Smooth muscle cell (in vitro differentiated cells): ENCODE measurements around the gene CCND2. TPM values are rescaled to one million over a fixed set of nuclear protein-coding genes. Genes with fewer than 3 reads are reported as not detected.

Experiments used
- DNase-seq: peaks from one replicate; lab custom pipeline; 2025; ENCODE audit not compliant: unreplicated experiment; lab: John Stamatoyannopoulos, UW
- H2AFZ ChIP-seq: fragments of 200-600 bp; sonication (generic); 2 replicates; pipeline ENCODE4 v1.6.0; 2016; ENCODE audit warnings: antibody characterized with exemption, low read depth, mild to moderate bottlenecking
- H3F3A ChIP-seq: fragments of 200-600 bp; sonication (generic); 2 replicates; pipeline ENCODE4 v1.6.0; 2017; ENCODE audit warnings: antibody characterized with exemption, low read depth
- H3K27ac ChIP-seq: fragments of 200-600 bp; sonication (generic); 2 replicates; pipeline ENCODE4 v1.5.1; 2016; ENCODE audit warnings: low read depth, mild to moderate bottlenecking
- H3K27me3 ChIP-seq: fragments of 200-600 bp; sonication (generic); 2 replicates; pipeline ENCODE4 v1.6.1; 2016; ENCODE audit warnings: low read depth, mild to moderate bottlenecking
- H3K36me3 ChIP-seq: fragments of 200-600 bp; sonication (generic); 2 replicates; pipeline ENCODE4 v1.5.1; 2016; ENCODE audit warnings: low read depth
- H3K4me1 ChIP-seq: fragments of 200-600 bp; sonication (generic); 2 replicates; pipeline ENCODE4 v1.5.1; 2016; ENCODE audit warnings: low read depth
- H3K4me2 ChIP-seq: fragments of 200-600 bp; sonication (generic); 2 replicates; pipeline ENCODE4 v1.6.0; 2016; ENCODE audit warnings: mild to moderate bottlenecking
- H3K4me3 ChIP-seq: fragments of 200-600 bp; sonication (generic); 2 replicates; pipeline ENCODE4 v1.5.1; 2016; ENCODE audit warnings: mild to moderate bottlenecking
- H3K79me2 ChIP-seq: fragments of 200-600 bp; sonication (generic); 2 replicates; pipeline ENCODE4 v1.6.0; 2016; ENCODE audit warnings: low read depth, mild to moderate bottlenecking
- H3K9ac ChIP-seq: fragments of 200-600 bp; sonication (generic); 2 replicates; pipeline ENCODE4 v1.6.0; 2016; ENCODE audit warnings: low read depth
- H3K9me3 ChIP-seq: fragments of 200-600 bp; sonication (generic); replicated peaks from 2 replicates; pipeline ENCODE4 v1.5.1; 2016; ENCODE audit warnings: low read depth
- H4K20me1 ChIP-seq: fragments of 200-600 bp; sonication (generic); 2 replicates; pipeline ENCODE4 v1.6.0; 2016; ENCODE audit warnings: low read depth
- WGBS: methylation state at CpG from one replicate; pipeline ENCODE4 v1.1.7; 2016; ENCODE audit warnings: low lambda C conversion rate; 5-methylcytosine and 5-hydroxymethylcytosine counted together
- polyA plus RNA-seq: library from polyadenylated mRNA; unstranded; fragments of >200 nt; fragmentation: Nextera tagmentation; extraction: Ambion mirVana; gene quantifications from 2 replicates; pipeline ENCODE4 v1.2.1, GENCODE V29; 2016
- total RNA-seq: library from RNA; depleted of rRNA; stranded (reverse); fragments of >200 nt; gene quantifications from 2 replicates; pipeline ENCODE4 v1.2.3, GENCODE V29; 2014
- TF ChIP-seq, protein P1 (sequence below): fragments of 200-600 bp; sonication (generic); IDR thresholded peaks from 2 replicates; pipeline ENCODE4 v1.5.1; 2017; ENCODE audit warnings: borderline replicate concordance, mild to moderate bottlenecking, antibody characterized with exemption; ENCODE audit not compliant: insufficient read depth, poor library complexity, severe bottlenecking

Gene CCND2
- total and polyA plus RNA-seq, 2 experiments from 2014 or later: 356 to 462 TPM

DNA sequence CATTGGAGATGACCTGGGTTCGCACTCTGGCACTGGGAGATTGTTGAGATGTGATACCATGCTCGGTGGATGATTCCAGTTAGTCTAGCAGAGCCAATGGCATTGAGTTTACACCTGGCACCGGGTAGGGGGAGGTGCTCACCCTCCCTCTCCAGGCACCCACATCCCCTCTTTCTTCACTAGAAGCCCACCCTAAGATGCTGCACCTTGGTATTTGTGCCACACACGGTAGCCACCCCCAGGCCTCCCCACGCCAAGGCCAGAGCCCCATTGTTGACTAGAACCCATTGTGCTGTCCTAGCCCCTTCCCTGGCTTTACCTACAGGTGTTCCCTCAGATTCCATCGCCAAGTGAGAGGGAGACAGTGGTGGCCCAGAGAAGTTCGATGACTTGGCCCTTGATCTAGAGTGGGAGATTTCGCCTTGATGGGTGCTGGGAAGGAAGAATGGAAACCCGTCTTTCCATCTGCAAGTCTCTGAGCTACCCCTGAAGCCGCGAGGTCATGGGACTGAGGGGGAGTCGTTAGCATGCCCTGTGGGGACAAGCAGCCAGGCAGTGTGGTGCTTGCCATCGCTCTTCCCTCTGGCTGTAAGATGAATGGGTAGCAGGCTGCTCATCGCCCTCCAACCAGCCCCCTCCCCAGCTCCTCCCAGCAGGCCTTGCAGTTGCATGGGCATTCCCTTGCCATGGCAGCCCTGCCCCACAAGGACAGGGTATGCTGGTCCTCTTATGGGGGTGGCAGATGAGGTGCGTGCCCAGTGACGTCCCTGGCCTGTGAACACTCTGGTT lies 8.7 kb downstream of the CCND2 start:
- no peak overlapping the region for H2AFZ ChIP-seq
- no peaks in the 10 kb centered on the region for H3K9me3 ChIP-seq
- no peak for DNase-seq
- H3K4me3 ChIP-seq: no peak overlapping the region
- no peaks in the 10 kb centered on the region for H3K27me3 ChIP-seq
- H3K4me2 ChIP-seq: no peak overlapping the region
- peaks cover 100% of the 10 kb centered on the region for H4K20me1 ChIP-seq
- H3K79me2 ChIP-seq: peaks cover 96% of the 10 kb centered on the region
- peaks cover 8% of the 10 kb centered on the region for H3K4me1 ChIP-seq
- no peak overlapping the region for H3K27ac ChIP-seq
- no peak overlapping the region for H3K9ac ChIP-seq
- H3K36me3 ChIP-seq: peaks cover 28% of the 10 kb centered on the region
- WGBS: 96% methylated on average over 16 of the region's 16 CpGs
- peaks cover 38% of the 10 kb centered on the region for H3F3A ChIP-seq
- TF ChIP-seq, protein P1, sequence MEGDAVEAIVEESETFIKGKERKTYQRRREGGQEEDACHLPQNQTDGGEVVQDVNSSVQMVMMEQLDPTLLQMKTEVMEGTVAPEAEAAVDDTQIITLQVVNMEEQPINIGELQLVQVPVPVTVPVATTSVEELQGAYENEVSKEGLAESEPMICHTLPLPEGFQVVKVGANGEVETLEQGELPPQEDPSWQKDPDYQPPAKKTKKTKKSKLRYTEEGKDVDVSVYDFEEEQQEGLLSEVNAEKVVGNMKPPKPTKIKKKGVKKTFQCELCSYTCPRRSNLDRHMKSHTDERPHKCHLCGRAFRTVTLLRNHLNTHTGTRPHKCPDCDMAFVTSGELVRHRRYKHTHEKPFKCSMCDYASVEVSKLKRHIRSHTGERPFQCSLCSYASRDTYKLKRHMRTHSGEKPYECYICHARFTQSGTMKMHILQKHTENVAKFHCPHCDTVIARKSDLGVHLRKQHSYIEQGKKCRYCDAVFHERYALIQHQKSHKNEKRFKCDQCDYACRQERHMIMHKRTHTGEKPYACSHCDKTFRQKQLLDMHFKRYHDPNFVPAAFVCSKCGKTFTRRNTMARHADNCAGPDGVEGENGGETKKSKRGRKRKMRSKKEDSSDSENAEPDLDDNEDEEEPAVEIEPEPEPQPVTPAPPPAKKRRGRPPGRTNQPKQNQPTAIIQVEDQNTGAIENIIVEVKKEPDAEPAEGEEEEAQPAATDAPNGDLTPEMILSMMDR: no peak

DNA sequence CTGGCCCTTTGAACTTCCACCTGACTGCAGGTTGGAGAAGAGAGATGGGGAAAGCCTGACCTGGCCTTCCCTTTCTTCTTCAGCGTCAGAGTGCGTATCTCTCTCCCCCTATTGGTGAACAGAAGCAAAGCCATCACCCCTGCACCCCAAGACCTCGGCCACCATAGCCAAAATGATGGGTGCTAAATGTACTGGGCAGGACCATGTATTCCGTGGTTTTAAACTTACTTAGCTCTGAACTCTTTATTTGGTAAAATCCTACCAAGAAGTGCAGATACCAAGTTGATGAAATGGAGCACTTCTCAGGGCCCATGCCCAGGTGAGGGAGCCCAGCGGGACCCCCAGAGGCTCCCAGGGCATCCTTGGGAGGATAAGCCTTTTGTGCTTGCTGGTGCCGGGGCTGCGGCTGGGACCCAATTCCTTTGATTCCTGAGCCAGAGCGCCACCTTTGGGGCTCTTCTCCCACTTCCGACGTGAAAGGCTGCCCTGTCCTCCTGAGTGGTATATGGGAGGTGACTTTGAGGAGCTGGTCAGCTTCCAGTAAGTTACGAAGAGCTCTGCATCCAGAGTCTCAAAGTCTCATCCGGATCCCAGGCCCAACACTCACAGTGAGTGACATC lies 9.4 kb downstream of the CCND2 start:
- H3K9me3 ChIP-seq: no peaks in the 10 kb centered on the region
- peaks cover 100% of the 10 kb centered on the region for H4K20me1 ChIP-seq
- H3K27ac ChIP-seq: no peak overlapping the region
- H3K36me3 ChIP-seq: peaks cover 28% of the 10 kb centered on the region
- H2AFZ ChIP-seq: no peak overlapping the region
- H3K4me3 ChIP-seq: no peak overlapping the region
- H3K27me3 ChIP-seq: no peaks in the 10 kb centered on the region
- TF ChIP-seq, protein P1: no peak
- WGBS: 87% methylated on average over 12 of the region's 12 CpGs
- peaks cover 8% of the 10 kb centered on the region for H3K4me1 ChIP-seq
- peaks cover 40% of the 10 kb centered on the region for H3F3A ChIP-seq
- H3K79me2 ChIP-seq: peaks cover 96% of the 10 kb centered on the region
- no peak overlapping the region for H3K9ac ChIP-seq
- no peak overlapping the region for H3K4me2 ChIP-seq
- no peak for DNase-seq

DNA sequence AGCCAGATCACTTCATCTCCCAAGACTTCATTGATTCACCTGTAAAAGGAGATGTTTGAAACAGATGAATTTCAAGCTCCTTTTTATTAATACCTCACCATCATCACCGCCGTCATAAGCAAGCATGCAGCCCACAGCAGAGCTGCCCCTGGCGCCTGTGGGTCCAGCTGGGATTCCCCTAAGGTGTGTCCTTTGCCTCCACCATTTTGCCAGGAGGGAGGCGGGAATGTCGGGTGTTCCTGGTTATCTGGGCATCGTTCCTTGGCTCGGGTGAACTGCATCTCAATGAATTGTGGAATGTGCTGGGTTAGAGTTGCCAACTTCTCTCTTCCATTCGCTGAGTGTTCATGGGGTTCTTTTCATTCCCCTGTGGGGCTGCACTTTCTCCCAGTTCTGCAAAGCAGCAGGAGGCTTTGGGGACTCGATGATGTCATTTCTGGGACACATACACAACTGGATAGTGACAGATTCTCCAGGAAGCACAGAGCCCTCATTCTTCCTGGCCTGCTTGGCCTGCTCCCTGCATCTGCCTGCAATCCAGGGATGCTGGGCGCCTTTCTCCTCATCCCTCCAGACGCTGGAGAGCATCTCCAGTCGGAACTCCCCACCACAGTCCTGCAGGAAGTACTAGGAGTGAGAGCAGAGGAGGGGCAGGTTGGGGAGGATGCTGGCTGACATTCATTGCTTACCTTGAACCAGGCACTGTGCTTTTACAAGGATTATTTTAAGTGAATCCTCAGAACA lies 10.1 kb downstream of the CCND2 start:
- peaks cover 28% of the 10 kb centered on the region for H3K36me3 ChIP-seq
- no peak overlapping the region for H3K9ac ChIP-seq
- TF ChIP-seq, protein P1: no peak
- no peak overlapping the region for H2AFZ ChIP-seq
- H3K4me3 ChIP-seq: no peak overlapping the region
- peaks cover 100% of the 10 kb centered on the region for H4K20me1 ChIP-seq
- peaks cover 45% of the 10 kb centered on the region for H3F3A ChIP-seq
- WGBS: 96% methylated on average over 12 of the region's 12 CpGs
- no peak overlapping the region for H3K4me2 ChIP-seq
- H3K79me2 ChIP-seq: peaks cover 96% of the 10 kb centered on the region
- no peaks in the 10 kb centered on the region for H3K9me3 ChIP-seq
- DNase-seq: no peak
- H3K27me3 ChIP-seq: no peaks in the 10 kb centered on the region
- H3K4me1 ChIP-seq: peaks cover 9% of the 10 kb centered on the region
- no peak overlapping the region for H3K27ac ChIP-seq
